HepG2 (cell line): ENCODE results near the gene FAM117B. TPM values are rescaled to one million over a fixed set of nuclear protein-coding genes. Genes with fewer than 3 reads are reported as not detected.
A peak's percentile ranks its signal among the peaks of the same experiment; 100 is the strongest.

Experiments
- DMTF1 ChIP-seq: sonication (generic); formaldehyde crosslinking; IDR thresholded peaks from 2 replicates; pipeline ENCODE4 v1.4.0; 2020; ENCODE audit warnings: mild to moderate bottlenecking, missing genetic modification reagents
- EHMT2 ChIP-seq: fragments of 200-600 bp; sonication (generic); IDR thresholded peaks from 2 replicates; pipeline ENCODE4 v1.7.0; 2017; ENCODE audit warnings: antibody characterized with exemption, low read depth, low read length, borderline replicate concordance
- LRRFIP1 ChIP-seq: sonication (generic); formaldehyde crosslinking; conservative IDR thresholded peaks from 2 replicates; pipeline ENCODE4 v1.4.0; 2020; ENCODE audit warnings: missing genetic modification reagents
- NR2C2 ChIP-seq: sonication (generic); formaldehyde crosslinking; IDR thresholded peaks from 2 replicates; pipeline ENCODE4 v1.4.0; 2020; ENCODE audit warnings: missing genetic modification reagents, mild to moderate bottlenecking, moderate library complexity, borderline replicate concordance
- RCOR2 ChIP-seq: IDR thresholded peaks from 2 replicates; pipeline ENCODE4 v1.6.1; 2016; ENCODE audit warnings: missing biosample characterization, missing genetic modification reagents
- SALL1 ChIP-seq: sonication (generic); formaldehyde crosslinking; IDR thresholded peaks from 2 replicates; pipeline ENCODE4 v1.8.0; 2022; ENCODE audit warnings: mild to moderate bottlenecking, missing genetic modification reagents
- SKIL ChIP-seq: sonication (generic); formaldehyde crosslinking; IDR thresholded peaks from 2 replicates; pipeline ENCODE4 v1.8.0; 2022; ENCODE audit warnings: missing genetic modification reagents, mild to moderate bottlenecking, moderate library complexity, borderline replicate concordance
- SNAPC5 ChIP-seq: sonication (generic); formaldehyde crosslinking; IDR thresholded peaks from 2 replicates; pipeline ENCODE4 v1.8.1; 2023; ENCODE audit warnings: mild to moderate bottlenecking, missing genetic modification reagents, borderline replicate concordance
- SRSF4 ChIP-seq: fragments of 200-400 bp; formaldehyde crosslinking; IDR thresholded peaks from one replicate; pipeline ENCODE4 v1.6.1; 2018; ENCODE audit warnings: mild to moderate bottlenecking, low read depth, low read length, moderate library complexity; ENCODE audit not compliant: poor library complexity, severe bottlenecking
- THAP7 ChIP-seq: sonication (generic); formaldehyde crosslinking; IDR thresholded peaks from 2 replicates; pipeline ENCODE4 v1.8.1; 2023; ENCODE audit warnings: mild to moderate bottlenecking, missing genetic modification reagents
- ZBTB4 ChIP-seq: sonication (generic); formaldehyde crosslinking; IDR thresholded peaks from 2 replicates; pipeline ENCODE4 v1.4.0; 2020; ENCODE audit warnings: missing genetic modification reagents, mild to moderate bottlenecking, borderline replicate concordance
- ZNF251 ChIP-seq: sonication (generic); formaldehyde crosslinking; IDR thresholded peaks from 2 replicates; pipeline ENCODE4 v1.9.0; 2021; ENCODE audit warnings: mild to moderate bottlenecking, missing genetic modification reagents
- ZNF292 ChIP-seq: sonication (generic); formaldehyde crosslinking; IDR thresholded peaks from 2 replicates; pipeline ENCODE4 v1.8.1; 2022; ENCODE audit warnings: mild to moderate bottlenecking, low read depth, missing genetic modification reagents, borderline replicate concordance
- ZNF382 ChIP-seq: sonication (generic); formaldehyde crosslinking; IDR thresholded peaks from 2 replicates; pipeline ENCODE4 v1.5.0; 2020; ENCODE audit warnings: missing genetic modification reagents, mild to moderate bottlenecking, borderline replicate concordance
- ZNF841 ChIP-seq: sonication (generic); formaldehyde crosslinking; IDR thresholded peaks from 2 replicates; pipeline ENCODE4 v1.8.1; 2023; ENCODE audit warnings: missing genetic modification reagents, borderline replicate concordance
- polyA plus RNA-seq, 8 experiments: library from polyadenylated mRNA; depleted of rRNA in 3 of 8; stranded (reverse) in 7 of 8; unstranded in 1 of 8; fragments of >200 nt; fragmentation: Illumina TruSeq in 4 of 8; extraction: Trizol in 4 of 8; gene quantifications; 2 replicates each; pipeline versions ENCODE4 v1.2.1 to v1.2.3, GENCODE V29; 2011 to 2016; ENCODE audit warnings: low read depth in 4 of 8, missing spikeins in 1 of 8, mixed read lengths in 1 of 8; ENCODE audit not compliant: insufficient read depth in 1 of 8
- total RNA-seq, 5 experiments: library from RNA; depleted of rRNA; stranded (reverse); fragments of >200 nt; fragmentation: Illumina TruSeq; extraction: Trizol; gene quantifications; 2 replicates each; pipeline ENCODE4 v1.2.3, GENCODE V29; 2016; ENCODE audit warnings: low read depth in 1 of 5

FAM117B gene
- total and polyA plus RNA-seq, 2 of the 13 experiments (the other 11 are each of a cell fraction or from before 2014, with no cell fraction given) = 5.8 to 11.0 TPM

- TF ChIP-seq ZBTB4 = peak; percentile 79; the same call in 1 of the 2 replicates
- TF ChIP-seq THAP7 (CRISPR knock-in tag) = no peak
- TF ChIP-seq ZNF841 (CRISPR knock-in tag) = no peak
- no peak for TF ChIP-seq ZNF251 (CRISPR knock-in tag)
- TF ChIP-seq RCOR2 (CRISPR knock-in tag) = no peak
- peak; percentile 75; the same call in 1 of the 2 replicates for TF ChIP-seq SNAPC5 (CRISPR knock-in tag)
- TF ChIP-seq DMTF1 (CRISPR knock-in tag) = no peak
- peak; percentile 38; the same call in 1 of the 2 replicates for TF ChIP-seq ZNF292 (CRISPR knock-in tag)
- TF ChIP-seq NR2C2 (CRISPR knock-in tag) = no peak
- TF ChIP-seq SALL1 (CRISPR knock-in tag) = peak; percentile 96
- TF ChIP-seq LRRFIP1 (CRISPR knock-in tag) = no peak
- TF ChIP-seq SKIL (CRISPR knock-in tag) = peak; percentile 78; the same call in 1 of the 2 replicates
- no peak for TF ChIP-seq SRSF4
- TF ChIP-seq ZNF382 (CRISPR knock-in tag) = no peak
- no peak for TF ChIP-seq EHMT2
Measured at GRCh38 chr2:202634556-202635427, at the start of gene FAM117B (continued).
